Measurements from ENCODE around the gene PAX6.

GRCh38 chr11:31784611-31785010 is 26.5 kb downstream of the PAX6 start:
- TF ChIP-seq CTCF (IDR thresholded peaks at IDR 0.05) (no peak), EP300 (IDR thresholded peaks at IDR 0.05; ENCODE audit: low read depth) (no peak), POLR2AphosphoS5 (IDR thresholded peaks at IDR 0.05) (no peak)

Data from transverse colon (tissue), 4 donors.